H9 (cell line): ENCODE measurements around the gene IGF2R. TPM values are rescaled to one million over a fixed set of nuclear protein-coding genes. Genes with fewer than 3 reads are reported as not detected.

Experiments
- DNase-seq: peaks from one replicate; pipeline ENCODE4 v3.0.0-alpha.2; 2017
- H2AFZ ChIP-seq: one replicate; pipeline ENCODE4 v1.6.1; 2013; ENCODE audit warnings: mild to moderate bottlenecking, low read length, control low read depth, moderate library complexity
- H2AK5ac ChIP-seq: 2 replicates; pipeline ENCODE4 v1.6.1; 2013; ENCODE audit warnings: low read length, control low read depth, mixed read lengths; ENCODE audit not compliant: insufficient read length
- H2BK120ac ChIP-seq: one replicate; pipeline ENCODE4 v1.6.1; 2013; ENCODE audit warnings: low read depth, mild to moderate bottlenecking, low read length, control low read depth, inconsistent platforms; ENCODE audit not compliant: poor library complexity, severe bottlenecking
- H2BK12ac ChIP-seq: 2 replicates; pipeline ENCODE4 v1.6.1; 2013; ENCODE audit warnings: low read length, control low read depth, mixed read lengths, low read depth; ENCODE audit not compliant: insufficient read length
- H2BK15ac ChIP-seq: 2 replicates; pipeline ENCODE4 v1.6.1; 2013; ENCODE audit warnings: low read depth, low read length, control low read depth
- H2BK20ac ChIP-seq: one replicate; pipeline ENCODE4 v1.6.1; 2013; ENCODE audit warnings: low read depth, mild to moderate bottlenecking, low read length, control low read depth, inconsistent platforms; ENCODE audit not compliant: poor library complexity, severe bottlenecking
- H2BK5ac ChIP-seq: 2 replicates; pipeline ENCODE4 v1.6.1; 2013; ENCODE audit warnings: low read length, control low read depth, mixed read lengths; ENCODE audit not compliant: insufficient read length
- H3K14ac ChIP-seq: 2 replicates; pipeline ENCODE4 v1.6.1; 2013; ENCODE audit warnings: low read length, control low read depth; ENCODE audit not compliant: insufficient read depth
- H3K18ac ChIP-seq: 2 replicates; pipeline ENCODE4 v1.6.1; 2013; ENCODE audit warnings: low read depth, mild to moderate bottlenecking, mixed read lengths, low read length, control low read depth; ENCODE audit not compliant: insufficient read length
- H3K23ac ChIP-seq: 2 replicates; pipeline ENCODE4 v1.6.1; 2013; ENCODE audit warnings: low read length, control low read depth, mixed read lengths, low read depth; ENCODE audit not compliant: insufficient read length
- H3K23me2 ChIP-seq: 2 replicates; pipeline ENCODE4 v1.6.1; 2013; ENCODE audit warnings: low read depth, mild to moderate bottlenecking, mixed read lengths, low read length, control low read depth; ENCODE audit not compliant: insufficient read length, poor library complexity, severe bottlenecking
- H3K27ac ChIP-seq: 2 replicates; pipeline ENCODE4 v1.5.1; 2013; ENCODE audit warnings: low read length, control low read depth, mixed read lengths, low read depth; ENCODE audit not compliant: insufficient read length
- H3K27me3 ChIP-seq: 2 replicates; pipeline ENCODE4 v1.6.1; 2013; ENCODE audit warnings: low read length, control low read depth, inconsistent platforms; ENCODE audit not compliant: insufficient read depth
- H3K4ac ChIP-seq: 2 replicates; pipeline ENCODE4 v1.6.1; 2013; ENCODE audit warnings: low read depth, mild to moderate bottlenecking, control low read depth, inconsistent platforms, low read length, moderate library complexity
- H3K4me1 ChIP-seq: 2 replicates; pipeline ENCODE4 v1.6.1; 2013; ENCODE audit warnings: low read length, control low read depth, inconsistent platforms; ENCODE audit not compliant: insufficient read depth
- H3K4me2 ChIP-seq: 2 replicates; pipeline ENCODE4 v1.6.1; 2013; ENCODE audit warnings: low read length, control low read depth, mixed read lengths; ENCODE audit not compliant: insufficient read length, insufficient read depth
- H3K56ac ChIP-seq: 2 replicates; pipeline ENCODE4 v1.6.1; 2013; ENCODE audit warnings: low read depth, mild to moderate bottlenecking, mixed read lengths, low read length, control low read depth; ENCODE audit not compliant: insufficient read length
- H3K79me1 ChIP-seq: 2 replicates; pipeline ENCODE4 v1.6.1; 2013; ENCODE audit warnings: low read depth, mild to moderate bottlenecking, moderate library complexity, low read length, control low read depth, inconsistent platforms; ENCODE audit not compliant: insufficient read depth, poor library complexity, severe bottlenecking
- H3K79me2 ChIP-seq: 2 replicates; pipeline ENCODE4 v1.6.1; 2013; ENCODE audit warnings: low read length, control low read depth, inconsistent platforms; ENCODE audit not compliant: insufficient read depth
- H3K9ac ChIP-seq: 2 replicates; pipeline ENCODE4 v1.6.1; 2013; ENCODE audit warnings: low read length, control low read depth, mixed read lengths; ENCODE audit not compliant: insufficient read length; ENCODE audit errors: extremely low read depth
- H3K9me3 ChIP-seq: one replicate; pipeline ENCODE4 v1.6.1; 2013; ENCODE audit warnings: low read depth, low read length, inconsistent platforms; ENCODE audit not compliant: control insufficient read depth
- H3T11ph ChIP-seq: one replicate; pipeline ENCODE4 v1.6.1; 2013; ENCODE audit warnings: mild to moderate bottlenecking, low read length, control low read depth, inconsistent platforms
- H4K20me1 ChIP-seq: one replicate; pipeline ENCODE4 v1.6.1; 2013; ENCODE audit not compliant: control insufficient read depth, insufficient read length, insufficient read depth
- H4K5ac ChIP-seq: 2 replicates; pipeline ENCODE4 v1.6.1; 2013; ENCODE audit warnings: low read depth, mild to moderate bottlenecking, mixed read lengths, low read length, control low read depth; ENCODE audit not compliant: insufficient read length
- H4K8ac ChIP-seq: replicated peaks from 2 replicates; pipeline ENCODE4 v1.6.1; 2013; ENCODE audit warnings: low read length, control low read depth, mixed read lengths, low read depth; ENCODE audit not compliant: insufficient read length
- H4K91ac ChIP-seq: 2 replicates; pipeline ENCODE4 v1.6.1; 2013; ENCODE audit warnings: low read depth, mild to moderate bottlenecking, moderate library complexity, mixed read lengths, low read length, control low read depth; ENCODE audit not compliant: insufficient read length
- H3K27ac Mint-ChIP-seq, 3 experiments: 2 replicates in 2 of 3; 3 replicates in 1 of 3; pipeline ENCODE4 v1.8.0; 2020 to 2021; ENCODE audit warnings: mixed read lengths in 3 of 3, mild to moderate bottlenecking in 1 of 3, moderate library complexity in 1 of 3
- H3K27me3 Mint-ChIP-seq: 2 replicates; pipeline ENCODE4 v1.8.0; 2021; ENCODE audit warnings: low read depth, mild to moderate bottlenecking, moderate library complexity, mixed read lengths
- H3K36me3 Mint-ChIP-seq, 3 experiments: 2 replicates in 2 of 3; 3 replicates in 1 of 3; pipeline ENCODE4 v1.8.0; 2020 to 2021; ENCODE audit warnings: low read depth in 3 of 3, mixed read lengths in 3 of 3; ENCODE audit not compliant: insufficient read depth in 1 of 3
- H3K4me1 Mint-ChIP-seq, 2 experiments: 2 replicates each; pipeline ENCODE4 v1.8.0; 2020; ENCODE audit warnings: mixed read lengths in 2 of 2
- H3K4me3 Mint-ChIP-seq, 2 experiments: 2 replicates in 1 of 2; 3 replicates in 1 of 2; pipeline ENCODE4 v1.8.0; 2020 to 2021; ENCODE audit warnings: mild to moderate bottlenecking in 2 of 2, mixed read lengths in 2 of 2, moderate library complexity in 1 of 2
- H3K9me3 Mint-ChIP-seq, 2 experiments: 2 replicates in 1 of 2; 3 replicates in 1 of 2; pipeline ENCODE4 v1.8.0; 2020; ENCODE audit warnings: mild to moderate bottlenecking in 2 of 2, mixed read lengths in 2 of 2, moderate library complexity in 1 of 2
- CTCF ChIP-seq: fragments of 200-600 bp; sonication (generic); conservative IDR thresholded peaks from 3 replicates; pipeline ENCODE4 v1.8.0; 2021; ENCODE audit warnings: antibody characterized with exemption, mild to moderate bottlenecking
- WGBS: extraction: QIAGEN DNeasy Blood & Tissue Kit; methylation state at CpG from one replicate; pipeline ENCODE4 v1.1.7; 2013; ENCODE audit warnings: missing lambda C conversion rate, low lambda C conversion rate, mixed read lengths; ENCODE audit not compliant: insufficient read length; ENCODE audit errors: extremely low coverage; 5-methylcytosine and 5-hydroxymethylcytosine counted together
- total RNA-seq: library from RNA; stranded (reverse); gene quantifications from 2 replicates; pipeline ENCODE4 v1.2.1, GENCODE V29; 2021

IGF2R gene
- total RNA-seq, 1 experiment from 2014 or later: 66.7 TPM

DNA sequence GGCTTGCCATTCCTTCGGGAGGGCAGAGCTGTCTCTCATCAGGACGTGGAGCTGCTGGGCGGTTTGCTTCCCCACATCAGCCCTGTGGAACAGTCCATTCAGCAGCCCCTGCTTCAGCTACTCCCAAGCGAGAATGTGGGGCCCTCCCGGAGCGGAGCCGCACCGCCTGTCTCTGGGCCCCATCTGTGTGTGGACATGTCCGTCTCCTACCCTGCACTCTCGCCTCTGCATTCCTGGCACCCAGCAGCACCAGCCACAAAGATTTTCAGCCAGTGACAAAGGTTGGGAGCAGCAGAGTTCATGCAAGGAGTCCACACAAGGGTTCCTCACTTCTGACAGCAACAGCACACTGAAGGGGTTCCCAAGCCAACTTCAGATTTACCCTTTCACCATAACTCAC, 123.7 kb downstream of the IGF2R start:
- Histone ChIP-seq H3K56ac (no peak overlapping the region), H3K4ac (no peak overlapping the region), H3K79me2 (no peaks in the 10 kb centered on the region), H2AFZ (no peak overlapping the region), H3K27me3 (no peaks in the 10 kb centered on the region), H3K9me3 (no peaks in the 10 kb centered on the region), H2AK5ac (no peak overlapping the region), H2BK12ac (no peak overlapping the region), H3K4me2 (no peak overlapping the region), H3K18ac (no peak overlapping the region), H4K91ac (no peak overlapping the region), H3T11ph (no peak overlapping the region), H3K9ac (no peak overlapping the region), H4K8ac (no peak overlapping the region), H3K23me2 (no peaks in the 10 kb centered on the region), H3K27ac (no peak overlapping the region), H4K20me1 (no peaks in the 10 kb centered on the region), H3K79me1 (no peaks in the 10 kb centered on the region), H2BK15ac (no peak overlapping the region), H4K5ac (no peak overlapping the region), H3K23ac (no peak overlapping the region), H3K4me1 (no peaks in the 10 kb centered on the region), H3K14ac (no peak overlapping the region), H2BK120ac (no peak overlapping the region), H2BK20ac (no peak overlapping the region), H2BK5ac (no peak overlapping the region)
- WGBS: no CpG with 5 or more reads among the region's 10 CpGs
- H3K4me1 Mint-ChIP-seq: no peaks in the 10 kb centered on the region
- peaks cover 54 to 83% (median 74%) of the 10 kb centered on the region in 3 experiments; a peak in 6 of 7 replicates for H3K36me3 Mint-ChIP-seq
- DNase-seq: no peak
- TF ChIP-seq CTCF: no peak
- H3K9me3 Mint-ChIP-seq: no peaks in the 10 kb centered on the region
- H3K27me3 Mint-ChIP-seq: no peaks in the 10 kb centered on the region
- H3K4me3 Mint-ChIP-seq: no peak overlapping the region
- peak overlapping the region in 2 of 3 experiments; percentile 44 to 62; a peak in 2 of 7 replicates for H3K27ac Mint-ChIP-seq
